ENCODE results near the gene USE1.
A peak's percentile ranks its signal among the peaks of the same experiment; 100 is the strongest.

The USE1 gene

GRCh38 chr19:17266975-17267788 lies 52.0 kb downstream of the USE1 start, which contains the start of gene BABAM1:
BABAM1 (plus strand) TSS chr19:17267443; CDS start chr19:17268807, 1,364 bp downstream.
- DNase-seq: peak; percentile 98
- H3K27me3 Mint-ChIP-seq: no peaks in the 10 kb centered on the region
- H3K4me1 Mint-ChIP-seq: peaks cover 40% of the 10 kb centered on the region
- peak within 1 kb of the TSS; percentile 80 for H3K4me3 Mint-ChIP-seq
- H3K36me3 Mint-ChIP-seq: peaks cover 11% of the 10 kb centered on the region
- CTCF ChIA-PET: interaction anchor here (0.8 to 2.2 kb wide), 4 partner anchors 9 to 30 kb away, joined by 3 to 8 read pairs (median 5); partner anchors contain the start of gene ANKLE1
- peak within 1 kb of the TSS; percentile 85 for H3K27ac Mint-ChIP-seq
- no peaks in the 10 kb centered on the region for H3K9me3 Mint-ChIP-seq

- no peaks in the 10 kb centered on the region for H3K27me3 Mint-ChIP-seq
- H3K4me1 Mint-ChIP-seq: peaks cover 36% of the 10 kb centered on the region
- DNase-seq: no peak
- H3K27ac Mint-ChIP-seq: no peak overlapping the region
- CTCF ChIA-PET: interaction anchor here (2.2 kb wide), 1 partner anchor 13 kb away, joined by 8 read pairs; the partner anchor contains the start of gene ANKLE1
- H3K9me3 Mint-ChIP-seq: no peaks in the 10 kb centered on the region
- peak overlapping the region; percentile 80 for H3K4me3 Mint-ChIP-seq
- peaks cover 12% of the 10 kb centered on the region for H3K36me3 Mint-ChIP-seq
These were observed 53.6 kb downstream of the USE1 start for GRCh38 chr19:17268754-17269153.

All from activated naive CD4-positive, alpha-beta T cell treated with anti-CD3 and anti-CD28 coated beads, Interleukin-2, amount 10 ng/mL, durations not matched to agents 7 days and 5 days (primary cell).